HUES64 (cell line): ENCODE measurements around the gene STIM1.

ENCODE experiments used
- H3K27ac ChIP-seq: 2 replicates; pipeline ENCODE4 v1.7.0; 2013; ENCODE audit warnings: low read depth, low read length, inconsistent platforms
- H3K27me3 ChIP-seq: 2 replicates; pipeline ENCODE4 v1.6.1; 2013; ENCODE audit warnings: mild to moderate bottlenecking, low read length; ENCODE audit not compliant: insufficient read depth
- H3K36me3 ChIP-seq: 2 replicates; pipeline ENCODE4 v1.6.1; 2013; ENCODE audit warnings: mild to moderate bottlenecking, low read length; ENCODE audit not compliant: insufficient read depth
- H3K4me1 ChIP-seq: 2 replicates; pipeline ENCODE4 v1.6.1; 2013; ENCODE audit warnings: mild to moderate bottlenecking, low read length, moderate library complexity; ENCODE audit not compliant: insufficient read depth
- H3K4me3 ChIP-seq: 2 replicates; pipeline ENCODE4 v1.5.1; 2013; ENCODE audit warnings: mild to moderate bottlenecking, low read length, moderate library complexity
- H3K9ac ChIP-seq: 2 replicates; pipeline ENCODE4 v1.6.1; 2013; ENCODE audit warnings: mild to moderate bottlenecking, low read depth, low read length
- H3K9me3 ChIP-seq: 2 replicates; pipeline ENCODE4 v1.6.1; 2013; ENCODE audit warnings: low read depth, low read length; ENCODE audit not compliant: insufficient read depth
- WGBS: fragments of 150-250, 120-280 bp; methylation state at CpG from one replicate; pipeline ENCODE4 v1.1.7; 2013; ENCODE audit warnings: missing lambda C conversion rate; 5-methylcytosine and 5-hydroxymethylcytosine counted together

Gene STIM1

DNA sequence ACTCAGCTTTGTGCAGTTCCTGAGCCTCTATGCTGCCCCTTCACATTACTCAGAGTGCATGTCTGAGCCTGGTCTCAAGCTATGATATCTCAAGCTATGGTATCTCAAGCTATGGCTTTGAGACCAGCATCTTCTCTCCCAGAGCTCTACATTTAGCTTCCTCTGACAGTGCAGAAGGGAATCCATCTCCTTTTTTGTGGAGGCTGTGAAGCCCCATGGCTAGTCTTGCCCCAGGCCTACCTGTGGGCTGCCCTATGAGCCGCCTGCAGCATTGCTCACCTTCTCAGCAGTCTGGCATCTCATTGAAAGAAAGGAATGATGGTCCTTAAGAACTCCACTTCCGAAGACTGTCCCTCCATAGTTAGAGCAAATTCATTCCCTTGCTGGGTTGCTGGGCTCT lies 34.5 kb upstream of the STIM1 start:
- no peaks in the 10 kb centered on the region for H3K27me3 ChIP-seq
- 95% methylated on average over 2 of the region's 2 CpGs for WGBS
- no peak overlapping the region for H3K27ac ChIP-seq
- H3K4me1 ChIP-seq, result peaks cover 11% of the 10 kb centered on the region; the same call in 1 of the 2 replicates
- H3K36me3 ChIP-seq, result peaks cover 9% of the 10 kb centered on the region; the same call in 1 of the 2 replicates
- no peaks in the 10 kb centered on the region for H3K9me3 ChIP-seq
- H3K9ac ChIP-seq, result no peak overlapping the region
- no peak overlapping the region for H3K4me3 ChIP-seq

GRCh38 chr11:3822312-3822711 lies 33.2 kb upstream of the STIM1 start:
- WGBS, result 96% methylated on average over 7 of the region's 7 CpGs
- peaks cover 13% of the 10 kb centered on the region for H3K36me3 ChIP-seq
- no peaks in the 10 kb centered on the region for H3K27me3 ChIP-seq
- no peak overlapping the region for H3K4me3 ChIP-seq
- no peak overlapping the region for H3K27ac ChIP-seq
- H3K4me1 ChIP-seq, result peaks cover 19% of the 10 kb centered on the region; the same call in 1 of the 2 replicates
- no peak overlapping the region for H3K9ac ChIP-seq
- no peaks in the 10 kb centered on the region for H3K9me3 ChIP-seq

DNA sequence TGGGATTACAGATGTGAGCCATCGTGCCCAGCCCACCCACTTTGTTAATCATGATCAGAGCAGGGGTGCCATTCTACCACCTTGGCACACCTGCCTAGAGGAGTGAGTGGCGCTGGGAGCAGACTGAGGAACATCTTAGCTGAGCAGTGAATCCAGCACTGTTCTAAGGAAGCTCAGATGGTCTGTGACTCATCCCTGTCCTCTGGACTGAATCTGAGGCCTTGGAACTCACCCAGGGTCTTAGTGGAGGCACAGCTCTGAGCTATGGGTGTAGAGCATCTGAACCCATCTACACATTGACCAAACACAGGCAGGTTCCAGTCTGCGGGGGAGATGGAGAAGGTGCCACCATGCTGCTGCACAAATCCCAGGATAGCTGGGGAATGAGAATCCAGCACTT lies 32.2 kb upstream of the STIM1 start:
- 94% methylated on average over 3 of the region's 3 CpGs for WGBS
- Histone ChIP-seq H3K9ac (no peak overlapping the region), H3K9me3 (no peaks in the 10 kb centered on the region), H3K27ac (no peak overlapping the region), H3K4me1 (peaks cover 19% of the 10 kb centered on the region; the same call in 1 of the 2 replicates), H3K4me3 (no peak overlapping the region), H3K36me3 (peaks cover 23% of the 10 kb centered on the region), H3K27me3 (no peaks in the 10 kb centered on the region)

- 97% methylated on average over 30 of the region's 30 CpGs for WGBS
- no peak overlapping the region for H3K4me3 ChIP-seq
- H3K9me3 ChIP-seq, result no peaks in the 10 kb centered on the region
- H3K27me3 ChIP-seq, result no peaks in the 10 kb centered on the region
- peaks cover 23% of the 10 kb centered on the region for H3K36me3 ChIP-seq
- H3K27ac ChIP-seq, result no peak overlapping the region
- H3K4me1 ChIP-seq, result peaks cover 19% of the 10 kb centered on the region; the same call in 1 of the 2 replicates
- H3K9ac ChIP-seq, result no peak overlapping the region
These were observed 31.5 kb upstream of the STIM1 start for GRCh38 chr11:3823762-3824506.

DNA sequence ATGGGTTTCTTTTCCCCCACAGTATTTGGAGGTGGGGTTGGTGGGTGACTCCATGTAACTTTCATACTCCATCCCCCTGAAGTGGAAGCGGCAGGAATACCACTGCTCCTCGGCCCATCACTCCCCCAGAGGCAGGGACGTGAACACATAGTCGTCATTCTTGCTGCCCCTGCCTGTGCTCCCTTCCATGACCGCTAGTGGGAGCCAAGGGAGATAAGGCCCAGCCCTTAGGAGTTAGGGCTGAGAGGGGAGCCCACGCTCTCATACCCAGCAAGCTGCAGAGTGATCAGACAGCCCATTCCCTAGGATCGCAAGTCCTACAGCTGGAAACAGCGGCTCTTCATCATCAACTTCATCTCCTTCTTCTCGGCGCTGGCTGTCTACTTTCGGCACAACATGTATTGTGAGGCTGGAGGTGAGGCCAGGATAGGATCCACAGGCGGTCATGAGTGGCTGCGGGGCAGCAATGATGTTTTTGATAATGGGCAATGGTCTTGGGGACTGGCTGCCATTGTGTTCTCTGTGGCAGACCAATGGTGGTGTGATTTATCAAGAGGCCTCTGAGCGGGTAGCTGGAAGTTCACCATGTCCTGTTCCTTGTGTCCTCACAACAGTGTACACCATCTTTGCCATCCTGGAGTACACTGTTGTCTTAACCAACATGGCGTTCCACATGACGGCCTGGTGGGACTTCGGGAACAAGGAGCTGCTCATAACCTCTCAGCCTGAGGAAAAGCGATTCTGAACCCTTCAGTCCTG lies 30.6 kb upstream of the STIM1 start:
- H3K9me3 ChIP-seq, result no peaks in the 10 kb centered on the region
- H3K27me3 ChIP-seq, result no peaks in the 10 kb centered on the region
- no peak overlapping the region for H3K27ac ChIP-seq
- WGBS, result 74% methylated on average over 18 of the region's 18 CpGs
- H3K9ac ChIP-seq, result no peak overlapping the region
- peaks cover 23% of the 10 kb centered on the region for H3K36me3 ChIP-seq
- H3K4me3 ChIP-seq, result no peak overlapping the region
- H3K4me1 ChIP-seq, result peaks cover 19% of the 10 kb centered on the region; the same call in 1 of the 2 replicates

DNA sequence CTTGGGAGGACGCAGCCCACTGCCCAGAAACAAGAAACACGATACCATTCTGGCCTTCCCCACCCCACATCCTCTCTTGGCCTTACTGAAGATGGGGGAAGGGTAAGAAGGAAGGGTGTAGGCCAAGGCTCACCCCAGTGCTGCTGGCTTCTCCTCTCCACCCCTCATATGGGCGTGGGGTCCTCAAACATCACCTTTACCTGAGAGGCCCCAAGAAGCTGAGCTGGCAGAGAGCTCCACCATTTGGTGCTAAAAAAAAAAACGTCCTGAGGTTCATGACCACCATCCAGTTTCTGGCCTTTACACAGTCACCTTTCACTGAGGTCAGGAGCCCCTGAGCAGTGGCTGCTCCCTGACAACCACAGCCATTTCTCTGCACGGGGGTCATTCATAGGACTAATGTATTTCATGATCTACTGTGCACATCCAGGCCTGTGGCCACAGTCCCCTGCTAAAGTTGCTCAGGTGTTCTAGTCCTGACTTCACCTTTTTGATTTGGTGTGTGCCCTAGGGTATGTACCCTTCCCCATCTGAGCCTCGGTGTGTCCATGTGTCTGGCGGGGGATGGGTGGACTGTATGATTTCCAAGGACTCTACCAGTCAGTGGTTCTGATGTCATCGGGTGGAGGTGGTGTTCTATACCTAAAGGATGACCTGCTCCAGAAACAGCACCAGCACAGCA lies 29.9 kb upstream of the STIM1 start:
- 78% methylated on average over 7 of the region's 8 CpGs for WGBS
- Histone ChIP-seq H3K4me1 (peaks cover 19% of the 10 kb centered on the region; the same call in 1 of the 2 replicates), H3K27me3 (no peaks in the 10 kb centered on the region), H3K4me3 (no peak overlapping the region), H3K36me3 (peaks cover 27% of the 10 kb centered on the region), H3K9me3 (no peaks in the 10 kb centered on the region), H3K9ac (no peak overlapping the region), H3K27ac (no peak overlapping the region)

GRCh38 chr11:3826721-3827120 lies 28.7 kb upstream of the STIM1 start:
- H3K9me3 ChIP-seq, result no peaks in the 10 kb centered on the region
- H3K27me3 ChIP-seq, result no peaks in the 10 kb centered on the region
- H3K9ac ChIP-seq, result no peak overlapping the region
- H3K4me3 ChIP-seq, result no peak overlapping the region
- peak overlapping the region; percentile 73; the same call in 1 of the 2 replicates for H3K27ac ChIP-seq
- WGBS, result 79% methylated on average over 3 of the region's 3 CpGs
- peaks cover 24% of the 10 kb centered on the region for H3K36me3 ChIP-seq
- peaks cover 19% of the 10 kb centered on the region; the same call in 1 of the 2 replicates for H3K4me1 ChIP-seq

- peaks cover 24% of the 10 kb centered on the region for H3K36me3 ChIP-seq
These were observed 27.9 kb upstream of the STIM1 start for GRCh38 chr11:3827434-3828186.

GRCh38 chr11:3830088-3830487 lies 25.4 kb upstream of the STIM1 start:
- Histone ChIP-seq H3K9ac (no peak overlapping the region), H3K36me3 (peaks cover 30% of the 10 kb centered on the region), H3K4me1 (peaks cover 26% of the 10 kb centered on the region), H3K4me3 (no peak overlapping the region), H3K27ac (no peak overlapping the region), H3K9me3 (no peaks in the 10 kb centered on the region), H3K27me3 (no peaks in the 10 kb centered on the region)
- WGBS, result 87% methylated on average over 3 of the region's 3 CpGs

More at GRCh38 chr11:3827434-3828186, 27.9 kb upstream of the STIM1 start:
- 96% methylated on average over 35 of the region's 35 CpGs for WGBS
- Histone ChIP-seq H3K9me3 (no peaks in the 10 kb centered on the region), H3K27ac (peak overlapping the region; percentile 73; the same call in 1 of the 2 replicates), H3K9ac (no peak overlapping the region), H3K27me3 (no peaks in the 10 kb centered on the region), H3K4me1 (peaks cover 19% of the 10 kb centered on the region; the same call in 1 of the 2 replicates), H3K4me3 (no peak overlapping the region)

- H3K27ac ChIP-seq, result no peak overlapping the region
- 96% methylated on average over 1 of the region's 1 CpG for WGBS
- peaks cover 32% of the 10 kb centered on the region for H3K36me3 ChIP-seq
- no peaks in the 10 kb centered on the region for H3K9me3 ChIP-seq
- peaks cover 25% of the 10 kb centered on the region for H3K4me1 ChIP-seq
- H3K9ac ChIP-seq, result no peak overlapping the region
- no peaks in the 10 kb centered on the region for H3K27me3 ChIP-seq
- no peak overlapping the region for H3K4me3 ChIP-seq
These were observed 24.7 kb upstream of the STIM1 start for GRCh38 chr11:3830730-3831129.
